NCI-H82 (cell line): ENCODE data around the gene TMEM151A.

Source experiments
- DNase-seq: peaks from one replicate; lab custom pipeline; 2025; lab: John Stamatoyannopoulos, UW

Gene TMEM151A

DNA sequence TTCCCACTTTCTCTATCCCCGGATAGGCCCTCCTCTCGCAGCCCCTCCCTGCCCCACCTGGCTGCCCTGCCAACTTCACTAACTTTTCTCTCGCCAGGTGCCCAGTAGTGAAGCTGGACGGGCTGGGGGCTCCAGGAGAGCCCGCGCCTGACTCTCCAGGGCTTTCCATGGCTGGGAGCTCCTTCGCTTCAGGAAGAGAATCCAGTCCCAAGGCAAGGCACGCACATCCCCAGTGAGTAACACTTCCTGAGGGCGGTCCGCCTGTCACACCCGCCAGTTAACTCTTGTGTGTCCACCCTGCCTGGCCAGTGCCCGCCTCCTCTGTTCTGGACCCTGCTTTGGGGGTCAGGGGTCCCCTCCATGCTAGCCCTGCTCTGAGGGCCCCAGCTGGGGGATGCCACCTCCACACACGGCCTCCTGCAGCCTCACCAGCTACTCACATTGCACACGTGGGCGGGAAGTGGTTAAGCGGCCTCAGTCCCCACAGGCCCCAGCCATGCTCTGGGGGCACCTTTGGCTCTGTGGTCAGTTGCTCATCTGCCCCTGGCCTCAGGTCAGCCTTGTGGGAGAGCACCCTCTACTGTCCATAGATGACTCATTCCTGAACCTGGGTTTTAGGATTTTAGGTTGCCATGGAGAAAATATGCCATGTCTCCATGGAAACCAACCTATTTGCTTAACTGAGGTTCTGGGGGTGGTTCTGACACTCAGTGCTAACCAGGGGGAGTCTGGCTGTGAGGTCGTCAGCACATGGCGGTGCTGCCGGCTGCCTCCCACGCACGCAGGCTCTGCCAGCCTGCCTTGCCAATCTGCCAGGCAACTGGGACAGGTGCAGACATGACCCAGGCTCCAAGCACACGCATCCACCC lies 44.8 kb downstream of the TMEM151A start, which contains the start of gene RIN1:
RIN1 (minus strand) TSS at position 201 of the 869 bp plus-strand sequence; CDS start at position 169, 32 bp downstream.
- peak; percentile 19 for DNase-seq

- peak; percentile 31 for DNase-seq
These were observed 45.6 kb downstream of the TMEM151A start for GRCh38 chr11:66337103-66337899.

DNA sequence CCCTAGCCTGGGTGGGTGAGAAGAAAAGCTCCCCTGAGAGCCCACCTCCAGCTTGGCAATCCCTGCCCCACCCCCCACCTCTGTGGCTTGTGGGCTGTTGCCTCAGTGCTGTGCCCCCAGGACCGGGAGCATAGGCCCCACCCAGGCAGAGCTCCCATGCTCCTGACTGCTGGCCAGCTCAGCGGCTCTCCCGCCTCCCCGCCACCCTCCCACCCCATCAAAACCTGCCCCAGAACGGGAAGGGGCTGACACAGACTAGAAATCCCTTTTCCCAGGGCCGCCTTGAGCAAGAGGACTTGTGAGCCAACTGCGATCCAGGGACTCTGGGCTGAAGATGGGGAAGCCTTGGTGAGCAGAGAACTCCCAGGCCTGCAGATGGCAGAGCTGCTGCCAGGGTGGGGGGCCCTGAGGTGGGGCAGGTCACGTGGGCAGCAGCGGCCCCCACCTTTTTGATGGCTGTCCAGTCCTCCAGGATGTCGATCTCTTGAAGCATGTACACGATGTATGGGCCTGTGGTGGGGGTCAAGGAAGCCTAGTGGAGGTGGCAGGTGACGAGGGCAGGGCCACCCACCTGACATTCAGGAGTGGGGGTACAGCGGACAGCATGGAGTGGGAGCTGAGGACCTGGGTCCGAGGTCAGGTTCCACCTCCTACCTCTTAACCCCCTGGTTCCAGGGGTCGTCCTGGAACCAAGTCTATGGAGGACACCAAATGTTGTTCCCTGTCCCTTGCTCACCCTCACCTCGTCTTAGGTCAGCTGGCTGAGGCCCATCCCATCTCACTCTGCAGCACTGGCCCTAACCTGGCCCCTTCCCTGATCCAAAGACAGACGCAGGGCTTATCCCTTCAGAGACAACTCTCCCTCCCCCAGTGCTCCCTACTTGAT lies 46.8 kb downstream of the TMEM151A start:
- no peak for DNase-seq

- no peak for DNase-seq
These were observed 47.5 kb downstream of the TMEM151A start for GRCh38 chr11:66339162-66339675.

DNA sequence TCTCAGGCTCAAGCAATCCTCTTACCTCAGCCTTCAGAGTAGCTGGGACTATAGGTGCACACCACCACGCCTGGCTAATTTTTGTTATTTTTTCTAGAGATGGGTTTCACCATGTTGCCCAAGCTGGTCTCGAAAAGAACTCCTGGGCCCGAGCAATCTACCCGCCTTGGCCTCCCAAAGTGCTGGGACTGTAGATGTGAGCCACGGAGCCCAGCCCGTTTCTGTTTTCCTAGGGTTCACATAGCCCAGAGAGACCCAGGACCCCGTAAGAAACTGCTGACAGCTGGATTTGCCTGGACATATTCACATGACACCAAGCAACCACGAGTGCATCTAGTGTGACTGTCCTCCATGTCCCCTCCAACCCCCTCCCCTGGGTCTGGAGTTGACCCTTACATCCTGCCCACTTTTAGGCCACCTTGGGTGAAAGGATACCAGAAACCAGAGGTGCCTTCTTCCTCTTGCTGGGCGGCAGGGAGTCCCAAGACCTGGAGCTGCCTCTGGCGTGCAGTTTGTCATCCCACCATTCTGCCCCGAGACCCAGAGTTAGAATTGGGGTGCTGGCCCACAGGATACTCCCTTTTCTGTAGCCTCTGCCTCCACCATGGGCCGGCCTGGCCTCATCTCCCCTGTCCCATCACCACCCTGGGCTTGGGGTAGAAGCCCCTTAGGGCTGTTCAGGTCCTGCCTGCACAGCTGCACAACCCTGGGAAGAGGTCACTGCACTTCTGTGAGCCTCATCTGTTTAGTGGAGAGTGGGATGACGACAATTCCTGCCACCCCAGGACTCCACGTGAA lies 48.2 kb downstream of the TMEM151A start:
- DNase-seq: no peak

- no peak for DNase-seq
These were observed 49.2 kb downstream of the TMEM151A start for GRCh38 chr11:66340596-66341501.

GRCh38 chr11:66341502-66342126 lies 49.9 kb downstream of the TMEM151A start:
- DNase-seq: no peak

GRCh38 chr11:66343176-66343575 lies 51.5 kb downstream of the TMEM151A start:
- DNase-seq: no peak

- DNase-seq: peak; percentile 96
These were observed 53.0 kb downstream of the TMEM151A start, which contains the start of gene BRMS1 for GRCh38 chr11:66344550-66345315. TSS of gene BRMS1 (minus strand) at chr11:66345104. CDS start at chr11:66342234, 2,870 bp downstream.

DNA sequence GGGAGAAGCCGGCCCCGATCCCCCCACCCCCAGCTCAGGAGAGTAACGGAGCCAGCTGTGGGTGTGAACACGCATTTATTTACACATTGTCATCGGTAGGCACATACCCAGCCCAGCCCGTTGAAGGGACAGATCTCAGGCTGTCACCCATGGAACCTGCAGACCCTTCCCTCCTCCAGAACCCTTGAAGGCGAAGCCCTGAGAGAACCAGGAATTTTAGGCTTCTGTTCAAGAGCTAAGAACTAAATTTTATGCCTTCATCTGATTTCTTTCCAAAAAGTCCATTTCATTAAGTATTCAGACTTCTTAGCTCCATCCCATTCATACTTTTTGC lies 53.6 kb downstream of the TMEM151A start:
- no peak for DNase-seq
